Cardiac fibroblast (primary cell): ENCODE measurements around the gene PEAK3.

Experiments used
- DNase-seq, 2 donors: peaks; one replicate each; pipeline versions ENCODE4 v3.0.0 to v3.0.0-alpha.2; 2010; ENCODE audit warnings: low read depth in 2 of 2
- H3K4me3 ChIP-seq, 2 donors: replicated peaks in 1 of 2; 1 replicate in 1 of 2; 2 replicates in 1 of 2; pipeline ENCODE4 v1.5.1; 2011; ENCODE audit warnings: low read depth in 2 of 2, low read length in 2 of 2, mild to moderate bottlenecking in 2 of 2, moderate library complexity in 1 of 2
- TF ChIP-seq, protein P1 (sequence below): IDR thresholded peaks from one replicate; pipeline ENCODE4 v1.5.1; 2011; ENCODE audit warnings: low read depth, mild to moderate bottlenecking, low read length, inconsistent platforms

The PEAK3 gene

DNA sequence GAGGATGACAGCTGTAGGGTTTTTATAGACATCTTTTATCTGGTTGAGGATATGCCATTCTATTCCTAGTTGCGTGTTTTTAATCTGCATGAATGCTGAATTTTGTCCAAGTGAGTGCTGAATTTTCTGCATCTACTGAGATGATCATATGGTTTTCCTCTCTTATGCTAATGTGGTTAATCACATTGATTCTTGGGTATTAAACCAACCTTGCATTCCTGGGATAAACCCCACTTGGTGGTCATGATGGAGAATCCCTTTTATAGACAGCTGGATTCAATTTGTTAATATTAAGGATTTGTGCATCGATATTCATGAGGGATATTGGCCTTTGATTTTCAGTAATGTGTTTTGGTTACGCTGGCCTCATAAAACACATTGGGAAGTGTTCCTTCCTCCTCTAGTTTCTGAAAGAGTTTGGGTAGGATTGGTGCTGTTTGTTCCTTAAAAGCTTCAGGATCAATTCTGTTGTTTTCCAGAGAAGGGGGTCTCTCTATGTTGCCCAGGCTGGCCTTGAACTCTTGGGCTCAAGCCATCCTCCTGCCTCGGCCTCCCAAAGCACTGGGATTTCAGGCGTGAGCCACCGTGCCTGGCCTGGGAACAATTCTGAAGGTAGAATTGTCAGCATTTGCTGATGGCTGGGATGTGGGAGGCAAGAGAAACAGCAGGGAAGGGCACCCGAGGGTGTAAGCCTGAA lies 33.3 kb upstream of the PEAK3 start:
- TF ChIP-seq, protein P1, sequence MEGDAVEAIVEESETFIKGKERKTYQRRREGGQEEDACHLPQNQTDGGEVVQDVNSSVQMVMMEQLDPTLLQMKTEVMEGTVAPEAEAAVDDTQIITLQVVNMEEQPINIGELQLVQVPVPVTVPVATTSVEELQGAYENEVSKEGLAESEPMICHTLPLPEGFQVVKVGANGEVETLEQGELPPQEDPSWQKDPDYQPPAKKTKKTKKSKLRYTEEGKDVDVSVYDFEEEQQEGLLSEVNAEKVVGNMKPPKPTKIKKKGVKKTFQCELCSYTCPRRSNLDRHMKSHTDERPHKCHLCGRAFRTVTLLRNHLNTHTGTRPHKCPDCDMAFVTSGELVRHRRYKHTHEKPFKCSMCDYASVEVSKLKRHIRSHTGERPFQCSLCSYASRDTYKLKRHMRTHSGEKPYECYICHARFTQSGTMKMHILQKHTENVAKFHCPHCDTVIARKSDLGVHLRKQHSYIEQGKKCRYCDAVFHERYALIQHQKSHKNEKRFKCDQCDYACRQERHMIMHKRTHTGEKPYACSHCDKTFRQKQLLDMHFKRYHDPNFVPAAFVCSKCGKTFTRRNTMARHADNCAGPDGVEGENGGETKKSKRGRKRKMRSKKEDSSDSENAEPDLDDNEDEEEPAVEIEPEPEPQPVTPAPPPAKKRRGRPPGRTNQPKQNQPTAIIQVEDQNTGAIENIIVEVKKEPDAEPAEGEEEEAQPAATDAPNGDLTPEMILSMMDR = no peak

DNA sequence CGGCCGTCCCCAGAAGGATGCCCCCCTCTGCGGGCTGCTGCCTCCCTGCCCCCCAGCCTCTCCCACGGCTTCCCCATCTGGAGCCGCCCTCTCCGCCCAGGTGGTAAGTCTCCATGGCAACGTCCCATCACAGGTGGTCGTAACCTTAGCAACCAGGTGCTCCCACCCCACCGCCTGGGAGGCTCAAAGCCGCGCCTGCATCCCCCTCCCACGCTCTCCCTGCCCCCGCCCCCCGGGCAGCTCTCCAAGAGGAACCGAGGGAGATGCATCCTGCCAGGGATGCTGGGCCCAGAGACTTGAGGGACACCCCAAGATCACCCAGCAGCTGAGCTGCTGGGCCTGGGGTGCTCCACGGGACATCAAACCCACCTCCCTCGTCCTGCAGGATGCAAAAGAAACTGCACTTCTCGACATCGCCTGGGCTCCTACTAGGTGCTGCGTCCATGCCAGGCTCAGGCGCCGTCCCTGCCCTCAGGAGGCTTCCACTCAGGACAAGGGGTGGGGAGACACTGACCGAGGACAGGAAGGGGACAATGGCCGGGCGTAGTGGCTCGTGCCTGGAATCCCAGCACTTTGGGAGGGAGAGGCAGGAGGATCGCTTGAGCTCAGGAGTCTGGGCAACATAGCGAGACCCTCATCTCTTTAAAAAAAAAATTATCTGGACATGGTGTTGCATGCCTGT lies 31.0 kb upstream of the PEAK3 start:
- no peak for DNase-seq
- no peak overlapping the region for H3K4me3 ChIP-seq
- TF ChIP-seq, protein P1 = no peak

More for the DNA sequence above, 33.3 kb upstream of the PEAK3 start:
- no peak for DNase-seq
- no peak overlapping the region for H3K4me3 ChIP-seq

DNA sequence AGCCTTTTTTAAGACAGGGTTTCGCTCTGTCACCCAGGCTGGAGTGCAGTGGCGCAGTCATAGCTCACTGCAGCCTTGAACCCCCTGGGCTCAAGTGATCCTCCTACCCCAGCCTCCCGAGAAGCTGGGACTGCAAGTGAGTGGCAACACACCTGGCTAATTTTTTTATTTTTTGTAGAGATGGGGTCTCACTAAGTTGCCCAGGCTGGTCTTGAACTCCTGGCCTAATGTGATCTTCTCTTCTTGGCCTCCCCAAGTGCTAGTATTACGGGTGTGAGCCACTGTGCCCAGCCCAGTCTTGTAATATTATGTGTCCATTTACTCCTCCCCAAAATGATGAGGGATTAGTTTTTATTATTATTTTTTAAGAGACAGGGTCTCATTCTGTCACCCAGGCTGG lies 29.1 kb upstream of the PEAK3 start:
- no peak for DNase-seq
- TF ChIP-seq, protein P1 = no peak
- H3K4me3 ChIP-seq = no peak overlapping the region

DNA sequence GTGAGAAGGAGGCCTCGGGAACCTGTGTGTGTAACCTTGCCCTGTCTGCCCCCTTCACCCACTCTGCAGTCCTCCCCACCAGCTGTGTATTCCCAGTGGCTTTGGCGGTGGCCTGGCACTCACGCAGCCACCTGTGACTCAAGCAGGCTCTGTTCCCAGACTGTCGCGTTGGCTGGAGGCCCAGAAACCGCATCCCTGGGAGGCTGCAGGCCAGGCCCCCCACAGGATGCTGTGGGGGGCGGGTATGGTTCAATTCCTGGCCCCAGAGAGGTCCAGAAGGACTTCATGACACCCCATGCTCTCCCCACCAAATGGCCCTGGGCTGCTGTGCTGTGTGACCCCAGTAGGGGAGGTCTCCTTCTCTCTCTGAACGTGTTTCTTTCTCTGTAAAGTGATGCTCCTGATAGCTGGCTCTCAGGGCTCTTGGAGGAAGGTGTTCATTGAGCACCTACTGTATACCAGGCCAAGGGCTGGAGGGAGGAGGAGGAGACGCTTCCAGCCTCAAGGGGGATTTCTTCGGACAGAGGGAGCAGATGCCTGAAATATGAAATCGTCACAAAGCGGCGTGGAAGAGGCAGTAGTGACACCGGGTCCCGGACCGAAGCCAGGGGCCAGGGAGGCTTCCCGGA lies 27.9 kb upstream of the PEAK3 start:
- no peak overlapping the region for H3K4me3 ChIP-seq
- peak in 1 of 2 donors; percentile 44 for DNase-seq
- TF ChIP-seq, protein P1 = no peak

DNA sequence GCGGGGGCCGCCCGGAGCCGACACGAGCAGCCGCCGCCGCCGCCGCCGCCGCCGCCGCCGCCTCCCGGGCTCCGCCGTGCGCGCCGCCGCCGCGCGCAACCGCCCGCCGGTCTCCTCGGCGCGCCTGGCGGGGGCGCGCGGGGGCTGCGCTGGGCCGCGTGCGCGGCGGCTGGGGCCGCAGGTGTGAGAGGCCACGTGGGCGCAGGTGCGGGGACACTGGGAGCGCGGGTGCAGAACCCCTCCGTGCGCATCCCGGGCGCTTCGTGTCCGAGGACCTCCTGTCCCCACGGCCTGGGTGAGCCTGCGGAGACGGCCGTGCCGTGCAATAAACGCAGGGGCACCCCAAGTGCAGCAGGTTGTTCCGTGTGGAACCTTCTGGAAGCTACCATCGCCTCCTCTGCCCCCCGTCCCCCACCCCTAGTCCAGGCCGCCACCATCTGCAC lies 26.2 kb upstream of the PEAK3 start, which contains the start of gene LINGO3:
LINGO3 (minus strand) TSS at position 41 of the 443 bp plus-strand sequence. CDS start 16,378 bp downstream, outside the sequence.
- peak within 1 kb of the TSS; percentile 27 to 32 for H3K4me3 ChIP-seq
- DNase-seq = no peak
- TF ChIP-seq, protein P1 = no peak

DNA sequence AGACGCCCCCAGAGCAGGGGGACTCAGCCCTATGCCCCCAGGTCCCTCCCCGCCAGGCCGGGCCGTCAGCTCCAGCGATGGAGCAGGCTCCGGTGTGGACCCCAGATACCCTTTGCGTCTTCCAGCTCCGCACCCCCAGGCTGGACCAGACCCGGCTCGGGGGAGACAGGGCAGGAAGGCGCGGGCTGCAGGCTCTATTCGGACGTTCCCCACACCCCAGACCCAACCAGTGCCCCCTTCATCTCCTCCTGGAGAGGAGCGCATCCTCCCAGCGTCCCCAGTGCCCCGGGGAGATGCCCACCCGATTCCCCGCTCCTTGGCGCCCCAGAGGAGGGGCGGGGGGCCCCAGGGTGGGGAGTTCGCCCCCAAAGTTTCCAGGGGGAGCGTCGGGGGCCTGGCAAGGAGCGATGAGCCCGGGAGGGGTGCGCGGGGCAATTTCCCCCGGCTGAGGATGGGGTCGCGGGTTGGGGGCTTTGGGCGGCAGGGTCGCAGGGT lies 25.6 kb upstream of the PEAK3 start:
- H3K4me3 ChIP-seq = no peak overlapping the region
- no peak for DNase-seq
- TF ChIP-seq, protein P1 = no peak
